Inflammatory macrophage treated with lipopolysaccharide for 4 hours (primary cell): ENCODE results near the gene CCNF.
A peak's percentile ranks its signal among the peaks of the same experiment; 100 is the strongest.
"Not testable (repeated sequence)": the region's sequence is repeated elsewhere in the genome, so short reads cannot be mapped to it uniquely, and the experiment has no call there.

ENCODE experiments used
- DNase-seq: peaks from one replicate; pipeline ENCODE4 v3.0.0-alpha.2; 2020

The CCNF gene

DNA sequence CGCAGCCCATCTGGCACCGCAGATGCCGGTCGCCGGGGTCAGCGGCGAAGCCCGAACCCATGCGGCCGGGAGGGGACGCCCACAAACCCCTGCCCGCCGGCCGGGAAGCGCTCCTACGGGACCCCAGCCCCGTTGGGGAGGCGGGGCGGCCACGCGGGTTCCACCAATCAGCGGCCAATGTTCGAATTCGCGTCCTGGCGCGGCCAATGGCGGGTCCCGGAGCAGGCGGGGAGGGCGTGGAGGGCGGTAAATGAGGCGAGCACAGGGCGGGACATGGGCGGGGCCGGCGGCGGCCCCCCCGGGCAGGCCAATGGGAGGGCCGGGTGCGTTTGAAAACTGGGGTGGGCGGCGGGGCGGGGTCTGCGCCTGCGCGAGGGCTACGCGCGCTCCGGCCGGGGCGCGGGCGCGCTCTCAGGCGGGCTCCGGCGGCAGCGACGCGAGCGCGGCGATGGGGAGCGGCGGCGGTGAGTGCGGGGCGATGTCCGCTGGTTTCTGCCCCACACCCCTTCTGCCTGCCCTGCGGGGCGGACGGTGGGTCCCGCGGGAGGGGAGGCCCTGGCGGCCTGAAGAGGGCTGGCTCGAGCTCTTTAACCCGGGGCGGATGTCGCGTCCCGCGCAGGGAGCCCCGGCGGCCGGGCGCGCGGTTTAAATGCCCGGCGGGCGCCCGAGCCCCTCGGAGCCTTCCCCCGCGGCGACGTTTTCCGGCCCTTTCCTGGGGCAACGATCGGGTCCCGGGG is at the start of gene CCNF:
TSS of gene CCNF (plus strand) at position 414 of the 737 bp plus-strand sequence. CDS start at position 449, 35 bp downstream.
- DNase-seq, result peak; percentile 95

DNA sequence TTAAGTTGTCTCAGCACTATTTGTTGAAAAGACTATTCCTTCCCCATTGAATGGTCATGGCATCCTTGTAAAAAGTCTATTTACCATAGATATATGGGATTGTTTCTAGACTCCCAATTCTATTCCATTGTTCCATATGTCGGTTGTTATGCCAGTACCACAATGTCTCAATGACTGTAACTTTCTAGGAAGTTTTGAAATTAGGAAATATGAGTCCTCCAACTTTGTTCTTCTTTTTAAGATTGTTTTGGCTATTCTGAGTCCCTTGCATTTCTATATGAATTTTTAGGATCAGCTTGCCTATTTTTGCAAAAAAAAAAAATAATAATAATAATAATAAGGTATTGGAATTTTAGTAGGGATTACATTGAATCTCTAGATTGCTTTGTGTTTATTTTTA is 45.7 kb upstream of the CCNF start:
- DNase-seq, result peak; percentile 36

- peak; percentile 38 for DNase-seq
Measured at GRCh38 chr16:2384426-2384825, 44.8 kb upstream of the CCNF start.

GRCh38 chr16:2385190-2385836 is 43.9 kb upstream of the CCNF start:
- DNase-seq, result no peak

- not testable (repeated sequence) for DNase-seq
Measured at GRCh38 chr16:2385982-2386381, 43.3 kb upstream of the CCNF start.

- DNase-seq, result no peak
Measured at GRCh38 chr16:2386990-2387389, 42.3 kb upstream of the CCNF start.

DNA sequence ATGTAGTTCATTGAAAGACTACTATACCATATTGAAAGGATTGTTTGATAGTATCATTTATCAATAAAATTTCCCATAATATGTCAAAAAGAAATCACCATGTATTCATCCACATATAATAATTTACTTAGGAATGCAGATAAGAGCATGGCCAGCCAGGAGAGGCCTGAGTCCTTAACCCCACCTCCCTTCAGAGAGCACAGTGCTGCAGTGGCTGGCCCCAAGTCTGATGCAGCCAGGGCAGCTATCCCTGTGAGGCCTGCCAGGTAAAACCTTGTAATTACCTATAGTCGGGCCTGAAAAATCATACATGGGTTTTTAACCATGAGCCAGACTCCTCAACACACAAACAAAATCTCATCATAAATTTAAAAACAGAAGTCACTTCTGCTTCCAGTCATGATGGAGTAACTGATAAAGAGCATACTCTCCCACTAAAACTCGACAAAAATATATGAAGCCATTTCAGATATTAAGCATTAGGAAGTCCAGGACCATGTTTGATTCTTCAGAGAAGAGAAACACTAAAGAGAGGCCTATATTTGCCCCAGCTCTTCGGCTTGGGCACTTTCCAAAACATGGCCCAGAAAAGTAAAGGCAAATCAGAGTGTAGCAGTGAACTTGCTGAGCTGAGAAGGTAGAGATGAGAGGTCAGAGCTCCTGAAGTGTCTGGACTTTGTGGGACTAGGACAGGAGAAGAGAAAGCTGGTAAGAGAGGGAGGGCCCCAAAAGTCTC is 40.9 kb upstream of the CCNF start:
- DNase-seq, result no peak

- DNase-seq, result no peak
Measured at GRCh38 chr16:2388875-2389433, 40.3 kb upstream of the CCNF start.

- no peak for DNase-seq
Measured at GRCh38 chr16:2392025-2392424, 37.2 kb upstream of the CCNF start.

DNA sequence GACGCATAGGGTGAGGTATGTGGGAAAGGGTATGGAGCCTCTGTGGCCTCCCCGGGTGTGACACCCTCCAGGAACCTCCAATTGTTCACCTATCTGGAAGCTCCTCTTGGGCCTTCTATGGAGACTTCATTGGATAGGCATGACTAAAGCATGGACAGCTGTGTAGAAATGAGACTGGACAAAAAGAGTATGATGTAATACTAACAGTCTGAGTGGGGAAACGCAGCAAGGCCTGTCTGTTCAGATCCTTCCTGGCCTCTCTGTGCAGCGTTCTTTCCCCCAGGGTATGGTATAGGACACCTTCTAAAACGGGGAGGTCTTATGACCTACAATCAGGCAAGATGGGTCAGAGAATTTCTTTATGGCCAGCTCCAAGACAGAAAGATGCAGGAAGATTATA is 30.7 kb upstream of the CCNF start:
- no peak for DNase-seq

DNA sequence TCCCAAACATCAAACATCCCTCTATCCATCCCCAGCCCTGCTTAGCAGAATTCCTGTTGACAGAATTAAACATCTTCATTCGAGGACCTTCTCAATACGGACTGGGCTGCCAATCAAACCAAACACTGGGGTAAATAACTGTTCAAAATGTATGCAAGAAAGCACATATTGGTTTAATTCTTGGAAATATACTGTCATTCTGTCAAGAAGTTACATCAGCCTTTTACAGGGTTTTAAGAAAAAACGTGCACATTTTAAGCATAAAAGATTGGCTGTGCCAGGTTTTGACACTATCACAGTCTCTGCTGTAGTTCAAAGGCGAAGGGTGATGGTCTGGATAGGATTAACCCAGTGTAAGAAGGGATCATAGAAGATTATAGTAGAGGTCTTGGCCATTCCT is 25.1 kb upstream of the CCNF start:
- DNase-seq, result no peak

DNA sequence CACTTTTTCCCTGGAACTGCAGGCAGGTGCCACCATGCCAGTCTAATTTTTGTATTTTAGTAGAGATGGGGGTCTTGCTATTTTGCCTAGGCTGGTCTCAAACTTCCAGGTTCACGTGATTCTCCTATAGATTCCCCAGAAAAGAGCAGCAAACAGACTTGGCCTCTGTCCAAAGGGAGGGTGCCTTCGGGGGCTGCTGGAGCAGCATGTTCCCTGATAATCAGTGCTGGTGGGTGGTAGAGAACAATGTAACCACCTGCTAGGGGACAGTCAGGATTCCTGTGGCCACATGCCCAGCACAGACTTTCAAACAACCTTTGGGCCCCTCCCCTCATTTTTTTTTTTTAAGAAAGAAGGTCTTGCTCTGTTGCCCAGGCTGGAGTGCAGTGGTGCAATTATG is 14.2 kb upstream of the CCNF start:
- no peak for DNase-seq

- no peak for DNase-seq
Measured at GRCh38 chr16:2420035-2420434, 9.2 kb upstream of the CCNF start.

- DNase-seq, result no peak
Measured at GRCh38 chr16:2422123-2422867, 7.0 kb upstream of the CCNF start.

DNA sequence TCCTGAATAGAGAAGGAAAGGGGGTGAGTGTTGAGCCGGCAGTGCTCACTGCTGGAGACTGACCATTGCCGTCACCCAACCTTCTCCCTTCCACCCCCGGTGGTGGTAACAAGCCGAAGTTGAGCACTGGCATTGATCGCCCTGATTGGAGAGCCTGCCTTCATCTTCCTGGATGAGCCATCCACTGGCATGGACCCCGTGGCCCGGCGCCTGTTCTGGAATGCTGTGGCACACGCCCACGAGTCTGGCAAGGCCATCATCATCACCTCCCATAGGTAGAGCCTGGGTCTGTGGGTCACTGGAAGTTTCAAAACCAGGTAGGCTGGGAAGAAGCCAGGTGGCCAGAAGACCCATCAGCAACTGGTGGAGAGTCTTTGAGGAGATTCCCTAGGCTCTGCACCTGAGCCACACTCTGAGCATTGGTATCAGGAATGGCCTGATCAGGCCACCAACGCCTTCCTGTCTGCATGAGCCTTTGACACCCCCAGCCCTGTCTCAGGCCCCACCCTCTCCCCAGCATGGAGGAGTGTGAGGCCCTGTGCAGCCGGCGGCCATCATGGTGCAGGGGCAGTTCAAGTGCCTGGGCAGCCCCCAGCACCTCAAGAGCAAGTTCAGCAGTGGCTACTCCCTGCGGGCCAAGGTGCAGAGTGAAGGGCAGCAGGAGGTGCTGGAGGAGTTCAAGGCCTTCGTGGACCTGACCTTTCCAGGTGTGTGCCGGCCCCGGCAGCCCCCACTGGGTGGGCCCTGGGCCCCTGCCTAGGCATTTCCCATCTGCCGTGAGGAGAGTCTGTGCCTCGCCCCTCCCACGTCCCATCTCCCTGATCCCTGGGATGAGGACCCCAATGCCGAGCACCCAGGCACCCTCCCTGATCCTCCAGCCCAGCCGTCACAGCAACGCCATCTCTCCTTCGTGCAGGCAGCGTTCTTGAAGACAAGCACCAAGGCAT is 4.9 kb upstream of the CCNF start:
- DNase-seq, result no peak

- DNase-seq, result no peak
Measured at GRCh38 chr16:2425008-2425518, 4.2 kb upstream of the CCNF start.

GRCh38 chr16:2425825-2426430 is 3.3 kb upstream of the CCNF start:
- DNase-seq, result no peak

DNA sequence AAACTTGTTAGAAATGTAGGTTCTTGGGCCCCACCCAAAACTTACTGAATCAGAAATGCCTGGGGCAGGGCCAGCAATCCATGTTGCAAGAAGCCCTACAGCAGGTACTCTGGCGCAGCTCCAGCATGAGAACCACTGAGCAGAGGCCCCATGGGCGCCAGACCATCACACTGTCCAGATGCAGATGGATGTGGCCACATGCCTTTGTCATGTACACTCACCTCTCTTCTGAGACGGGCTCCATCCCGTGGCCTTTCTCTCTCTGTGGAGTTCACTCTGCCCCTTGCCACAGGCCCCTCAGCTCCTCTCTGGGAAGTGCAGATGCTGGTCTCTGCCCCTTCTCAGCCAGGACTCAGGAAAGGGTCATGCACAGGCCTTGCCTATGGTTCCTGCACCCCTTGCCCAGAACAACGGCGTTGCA is 2.3 kb upstream of the CCNF start:
- no peak for DNase-seq

- DNase-seq, result no peak
Measured at GRCh38 chr16:2427526-2427925, 1.7 kb upstream of the CCNF start.

DNA sequence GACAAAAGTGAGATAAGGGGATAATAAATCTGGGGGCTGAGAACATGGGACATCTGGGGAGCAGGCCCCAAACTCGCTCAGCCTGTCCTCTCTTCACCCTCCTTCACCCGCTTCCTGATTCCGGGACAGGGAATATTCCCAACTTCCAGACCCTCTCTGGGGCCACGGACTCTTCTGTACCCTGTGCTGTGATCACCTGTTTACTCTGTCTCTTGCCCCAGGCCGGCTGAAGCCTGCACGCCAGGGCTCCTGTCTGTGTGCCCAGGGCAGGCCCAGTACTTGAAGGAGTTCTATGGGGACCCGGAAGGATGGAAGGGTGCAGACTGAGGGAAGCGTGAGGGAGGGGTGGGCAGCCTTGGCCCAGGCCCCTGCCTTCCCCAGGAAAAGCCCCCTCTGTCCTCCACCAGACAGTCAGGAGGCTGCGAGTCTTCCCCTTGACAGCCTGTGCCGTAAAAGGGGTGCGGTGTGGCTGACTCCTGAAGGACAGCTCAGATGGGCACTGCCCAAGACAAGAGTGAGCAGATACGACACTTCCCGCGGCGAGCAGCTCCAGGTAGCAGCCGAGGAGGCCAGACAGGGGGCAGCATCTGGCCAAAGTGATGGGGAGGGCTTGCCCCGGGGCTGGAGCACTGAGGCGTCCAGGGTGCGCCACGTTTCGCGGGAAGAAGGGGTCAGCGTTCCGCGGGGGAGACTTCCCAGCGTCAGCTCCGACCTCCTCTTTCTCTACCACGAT is 1.0 kb upstream of the CCNF start:
- no peak for DNase-seq

GRCh38 chr16:2428784-2429033 is 538 bp upstream of the CCNF start:
- DNase-seq, result no peak
